ENCODE data around the gene SNTB2. TPM values are rescaled to one million over a fixed set of nuclear protein-coding genes. Genes with fewer than 3 reads are reported as not detected.

SNTB2 gene
- total RNA-seq, 1 experiment from 2014 or later, result 20.2 TPM

DNA sequence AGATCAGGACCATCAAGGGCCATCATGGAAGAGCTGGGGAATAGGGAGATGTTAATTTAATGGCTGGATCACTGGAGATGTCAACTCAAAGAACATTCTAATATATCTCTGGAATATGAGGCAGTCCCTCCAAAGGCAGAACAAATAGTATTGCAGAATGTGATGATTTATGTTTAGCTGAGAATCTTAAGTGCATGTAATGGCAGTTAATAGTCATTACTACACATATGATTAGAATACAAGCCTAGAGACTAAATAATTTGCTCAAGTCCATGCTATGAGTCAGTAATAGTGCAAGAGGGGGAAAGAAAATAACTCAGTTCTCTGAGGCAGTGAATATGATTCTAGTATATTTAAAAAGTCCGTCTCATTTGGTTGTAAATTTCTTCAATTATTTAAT, 32.3 kb downstream of the SNTB2 start:
- Histone ChIP-seq H3K18ac (ENCODE audit: insufficient read length, low read depth, low read length) (no peak overlapping the region), H4K91ac (ENCODE audit: insufficient read length, low read depth, low read length) (no peak overlapping the region), H4K20me1 (ENCODE audit: control insufficient read depth, insufficient read depth, insufficient read length) (no peaks in the 10 kb centered on the region), H2BK5ac (ENCODE audit: insufficient read length, low read length) (no peak overlapping the region), H3K27ac (ENCODE audit: insufficient read length, low read depth, low read length) (no peak overlapping the region), H2AK5ac (ENCODE audit: insufficient read length, low read length) (no peak overlapping the region), H2BK12ac (ENCODE audit: insufficient read length, low read depth, low read length) (no peak overlapping the region), H3K23ac (ENCODE audit: insufficient read length, low read depth, low read length) (no peak overlapping the region), H3K27me3 (ENCODE audit: insufficient read depth, low read length) (no peaks in the 10 kb centered on the region), H2BK15ac (ENCODE audit: low read depth, low read length) (no peak overlapping the region), H3K79me1 (ENCODE audit: insufficient read depth, low read depth, low read length, poor library complexity, severe bottlenecking) (peaks cover 9% of the 10 kb centered on the region), H4K5ac (ENCODE audit: insufficient read length, low read depth, low read length) (no peak overlapping the region), H2BK120ac (ENCODE audit: low read depth, low read length, poor library complexity, severe bottlenecking) (no peak overlapping the region), H3T11ph (ENCODE audit: low read length) (no peak overlapping the region), H3K56ac (ENCODE audit: insufficient read length, low read depth, low read length) (no peak overlapping the region), H3K4me2 (ENCODE audit: insufficient read depth, insufficient read length, low read length) (no peak overlapping the region), H3K23me2 (ENCODE audit: insufficient read length, low read depth, low read length, poor library complexity, severe bottlenecking) (no peaks in the 10 kb centered on the region), H3K14ac (ENCODE audit: insufficient read depth, low read length) (no peak overlapping the region), H3K4me1 (ENCODE audit: insufficient read depth, low read length) (no peaks in the 10 kb centered on the region), H2AFZ (ENCODE audit: low read length) (no peak overlapping the region), H3K4ac (ENCODE audit: low read depth, low read length) (no peak overlapping the region), H2BK20ac (ENCODE audit: low read depth, low read length, poor library complexity, severe bottlenecking) (no peak overlapping the region), H3K9me3 (ENCODE audit: control insufficient read depth, low read depth, low read length) (no peaks in the 10 kb centered on the region), H3K79me2 (ENCODE audit: insufficient read depth, low read length) (no peaks in the 10 kb centered on the region; the same call in 1 of the 2 replicates), H3K9ac (ENCODE audit: extremely low read depth, insufficient read length, low read length) (no peak overlapping the region), H4K8ac (replicated peaks; ENCODE audit: insufficient read length, low read depth, low read length) (no peak overlapping the region)
- peaks cover 0 to 9% (median 6%) of the 10 kb centered on the region in 3 experiments; a peak in 3 of 7 replicates for H3K36me3 Mint-ChIP-seq (ENCODE audit: insufficient read depth in 1 of 3, low read depth in 3 of 3)
- H3K4me3 Mint-ChIP-seq, result no peak overlapping the region
- no peaks in the 10 kb centered on the region; a peak in 2 of 5 replicates for H3K9me3 Mint-ChIP-seq
- no peak overlapping the region for H3K27ac Mint-ChIP-seq
- WGBS (ENCODE audit: extremely low coverage, insufficient read length, low lambda C conversion rate), result no CpG with 5 or more reads among the region's 1 CpG
- no peak for DNase-seq
- H3K27me3 Mint-ChIP-seq (ENCODE audit: low read depth), result no peaks in the 10 kb centered on the region
- peaks cover 3 to 4% of the 10 kb centered on the region in 2 experiments; a peak in 3 of 4 replicates for H3K4me1 Mint-ChIP-seq
- TF ChIP-seq, protein P1, sequence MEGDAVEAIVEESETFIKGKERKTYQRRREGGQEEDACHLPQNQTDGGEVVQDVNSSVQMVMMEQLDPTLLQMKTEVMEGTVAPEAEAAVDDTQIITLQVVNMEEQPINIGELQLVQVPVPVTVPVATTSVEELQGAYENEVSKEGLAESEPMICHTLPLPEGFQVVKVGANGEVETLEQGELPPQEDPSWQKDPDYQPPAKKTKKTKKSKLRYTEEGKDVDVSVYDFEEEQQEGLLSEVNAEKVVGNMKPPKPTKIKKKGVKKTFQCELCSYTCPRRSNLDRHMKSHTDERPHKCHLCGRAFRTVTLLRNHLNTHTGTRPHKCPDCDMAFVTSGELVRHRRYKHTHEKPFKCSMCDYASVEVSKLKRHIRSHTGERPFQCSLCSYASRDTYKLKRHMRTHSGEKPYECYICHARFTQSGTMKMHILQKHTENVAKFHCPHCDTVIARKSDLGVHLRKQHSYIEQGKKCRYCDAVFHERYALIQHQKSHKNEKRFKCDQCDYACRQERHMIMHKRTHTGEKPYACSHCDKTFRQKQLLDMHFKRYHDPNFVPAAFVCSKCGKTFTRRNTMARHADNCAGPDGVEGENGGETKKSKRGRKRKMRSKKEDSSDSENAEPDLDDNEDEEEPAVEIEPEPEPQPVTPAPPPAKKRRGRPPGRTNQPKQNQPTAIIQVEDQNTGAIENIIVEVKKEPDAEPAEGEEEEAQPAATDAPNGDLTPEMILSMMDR (conservative IDR thresholded peaks at IDR 0.05), result no peak
